ENCODE results near the gene KIAA0408.
"Not testable (repeated sequence)": the region's sequence is repeated elsewhere in the genome, so short reads cannot be mapped to it uniquely, and the experiment has no call there.

The KIAA0408 gene

GRCh38 chr6:127415096-127415495 is 44.1 kb downstream of the KIAA0408 start:
- TF ChIP-seq MYC (IDR thresholded peaks at IDR 0.05; ENCODE audit: low read depth, low read length), result no peak
- no peak for TF ChIP-seq CTCF (IDR thresholded peaks at IDR 0.05; ENCODE audit: low read depth, low read length)
- TF ChIP-seq POLR2A (IDR thresholded peaks at IDR 0.05; ENCODE audit: extremely low read depth, insufficient read length), result no peak
- no peak for TF ChIP-seq MAX (IDR thresholded peaks at IDR 0.05; ENCODE audit: low read depth, low read length)
- DNase-seq (ENCODE audit: low read depth), result no peak
- no peak overlapping the region for H3K4me3 ChIP-seq (ENCODE audit: low read depth, low read length)

GRCh38 chr6:127413123-127413522 is 46.1 kb downstream of the KIAA0408 start:
- not testable (repeated sequence) for DNase-seq (ENCODE audit: low read depth); H3K4me3 ChIP-seq (ENCODE audit: low read depth, low read length)

- not testable (repeated sequence) for H3K4me3 ChIP-seq (ENCODE audit: low read depth, low read length); DNase-seq (ENCODE audit: low read depth)
These were observed 47.2 kb downstream of the KIAA0408 start for GRCh38 chr6:127412016-127412415.
